GM18526 (cell line): ENCODE measurements around the gene ZNF567.

ENCODE experiments used
- POLR2A ChIP-seq: IDR thresholded peaks from 3 replicates; pipeline ENCODE4 v1.6.1; 2011; ENCODE audit not compliant: insufficient read length; ENCODE audit errors: extremely low read depth

The ZNF567 gene

DNA sequence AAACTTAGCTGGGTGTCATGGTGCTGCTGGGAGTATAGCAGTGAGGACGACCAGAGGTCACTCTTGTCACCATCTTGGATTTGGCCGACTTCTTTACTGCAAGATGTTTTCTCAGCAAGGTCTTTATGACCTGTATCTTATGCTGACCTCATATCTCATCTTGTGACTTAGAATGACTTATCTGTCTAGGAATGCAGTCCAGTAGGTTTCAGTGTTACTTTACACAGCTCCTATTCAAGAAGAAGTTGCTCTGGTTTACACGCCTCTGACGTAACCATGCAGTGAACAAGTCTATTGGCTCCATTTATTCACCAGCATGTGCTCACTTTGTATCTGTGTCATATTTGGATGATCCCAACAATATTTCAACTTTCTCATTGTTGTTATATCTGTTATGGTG is 58.5 kb downstream of the ZNF567 start:
- no peak for TF ChIP-seq POLR2A

DNA sequence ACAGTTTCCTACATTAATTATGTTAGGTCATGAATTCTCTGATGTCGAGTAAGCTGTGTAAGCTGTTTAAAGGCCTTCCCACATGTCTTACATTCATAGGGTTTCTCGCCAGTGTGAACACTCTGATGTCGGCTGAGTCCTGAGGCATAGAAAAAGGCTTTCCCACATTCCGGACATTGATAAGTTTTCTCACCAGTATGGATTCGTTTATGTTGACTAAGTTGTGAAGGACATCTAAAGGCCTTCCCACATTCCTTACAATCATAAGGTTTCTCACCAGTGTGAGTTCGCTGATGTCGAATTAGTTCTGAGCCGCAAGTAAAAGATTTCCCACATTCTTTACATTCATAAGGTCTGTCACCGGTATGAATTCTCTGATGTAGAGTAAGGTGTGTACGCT is 60.3 kb downstream of the ZNF567 start:
- no peak for TF ChIP-seq POLR2A

DNA sequence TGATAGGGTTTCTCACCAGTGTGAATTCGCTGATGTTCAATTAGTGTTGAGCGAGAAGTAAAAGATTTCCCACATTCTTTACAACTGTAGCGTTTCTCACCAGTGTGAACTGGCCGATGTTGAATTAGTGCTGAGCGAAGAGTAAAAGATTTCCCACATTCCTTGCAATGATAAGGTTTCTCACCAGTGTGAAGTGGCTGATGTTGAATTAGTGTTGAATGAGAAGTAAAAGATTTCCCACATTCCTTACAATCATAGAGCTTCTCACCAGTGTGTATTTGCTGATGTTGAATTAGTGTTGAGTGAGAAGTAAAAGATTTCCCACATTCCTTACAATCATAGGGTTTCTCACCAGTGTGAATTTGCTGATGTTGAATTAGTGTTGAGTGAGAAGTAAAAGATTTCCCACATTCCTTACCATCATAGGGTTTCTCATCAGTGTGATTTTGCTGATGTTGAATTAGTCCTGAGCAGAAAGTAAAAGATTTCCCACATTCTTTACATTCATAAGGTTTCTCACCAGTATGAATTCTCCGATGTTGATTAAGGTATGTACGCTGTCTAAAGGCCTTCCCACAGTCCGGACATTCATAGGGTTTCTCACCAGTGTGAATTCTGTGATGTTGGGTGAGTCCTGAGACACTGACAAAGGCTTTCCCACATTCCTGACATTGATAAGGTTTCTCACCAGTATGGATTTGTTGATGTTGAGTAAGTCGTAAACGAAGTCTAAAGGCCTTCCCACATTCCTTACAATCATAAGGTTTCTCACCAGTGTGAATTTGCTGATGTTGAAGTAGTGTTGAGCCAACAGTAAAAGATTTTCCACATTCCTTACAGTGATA is 61.2 kb downstream of the ZNF567 start:
- TF ChIP-seq POLR2A = no peak

DNA sequence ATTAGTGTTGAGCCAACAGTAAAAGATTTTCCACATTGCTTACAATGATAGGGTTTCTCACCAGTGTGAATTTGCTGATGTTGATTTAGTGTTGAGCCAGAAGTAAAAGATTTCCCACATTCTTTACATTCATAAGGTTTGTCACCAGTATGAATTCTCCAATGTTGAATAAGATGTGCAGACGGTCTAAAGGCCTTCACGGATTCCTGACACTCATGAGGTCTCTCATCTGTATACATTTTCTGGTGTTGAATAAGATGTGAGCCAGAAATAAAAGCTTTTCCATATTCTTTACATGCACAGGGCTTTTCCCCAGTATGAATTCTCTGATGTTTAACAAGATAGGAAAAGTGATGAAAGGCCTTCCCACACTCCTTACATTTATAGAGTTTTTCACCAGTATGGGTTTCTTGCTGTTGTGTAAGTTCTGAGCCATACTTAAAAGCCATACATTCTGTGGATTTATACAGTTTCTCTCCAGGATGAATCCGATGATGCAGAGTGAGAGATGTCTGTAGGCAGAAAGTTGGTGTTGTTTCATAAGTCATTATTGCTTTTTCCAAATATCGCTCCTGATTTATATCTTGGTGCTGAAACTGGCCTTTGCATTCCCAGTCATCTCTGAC is 62.8 kb downstream of the ZNF567 start:
- TF ChIP-seq POLR2A = no peak
